Esophagus squamous epithelium (tissue), 5 donors: ENCODE data around the gene RTN4RL2. TPM values are rescaled to one million over a fixed set of nuclear protein-coding genes. Genes with fewer than 3 reads are reported as not detected.

Experiments
- DNase-seq: peaks from one replicate; lab custom pipeline; 2025; lab: John Stamatoyannopoulos, UW
- H3K27ac ChIP-seq, 4 donors: fragments of 200-600 bp; sonication (generic); one replicate each; pipeline ENCODE4 v1.5.1; 2016 to 2019; ENCODE audit warnings: mild to moderate bottlenecking in 1 of 4
- H3K27me3 ChIP-seq, 4 donors: fragments of 200-600 bp; sonication (generic); 1 replicate in 3 of 4; 2 replicates in 1 of 4; pipeline versions ENCODE4 v1.5.1 to v1.6.0; 2017 to 2021; ENCODE audit warnings: antibody characterized with exemption in 1 of 4
- H3K36me3 ChIP-seq, 3 donors: fragments of 200-600 bp; sonication (generic); one replicate each; pipeline ENCODE4 v1.5.1; 2016 to 2019
- H3K4me1 ChIP-seq, 3 donors: fragments of 200-600 bp; sonication (generic); one replicate each; pipeline ENCODE4 v1.5.1; 2017 to 2019
- H3K4me3 ChIP-seq, 4 donors: fragments of 200-600 bp; sonication (generic); 1 replicate in 3 of 4; 2 replicates in 1 of 4; pipeline ENCODE4 v1.5.1; 2016 to 2019; ENCODE audit warnings: mild to moderate bottlenecking in 2 of 4, moderate library complexity in 1 of 4
- H3K9me3 ChIP-seq, 3 donors: fragments of 200-600 bp; sonication (generic); one replicate each; pipeline ENCODE4 v1.5.1; 2016 to 2019
- POLR2A ChIP-seq, 4 donors: fragments of 450-650 bp; IDR thresholded peaks; one replicate each; pipeline ENCODE4 v1.6.1; 2017; ENCODE audit warnings: antibody characterized with exemption in 4 of 4, mild to moderate bottlenecking in 4 of 4, moderate library complexity in 3 of 4
- WGBS, 2 donors: methylation state at CpG; one replicate each; pipeline ENCODE4 v1.1.5; 2018; 5-methylcytosine and 5-hydroxymethylcytosine counted together
- intact Hi-C: fragments of 100-400 bp; cut with DNase I; formaldehyde crosslinking; loops from one replicate; pipeline ENCODE4 v1.15.0; 2022
- total RNA-seq, 4 donors: library from RNA; depleted of rRNA; stranded (reverse); fragments of >200 nt; gene quantifications; one replicate each; pipeline ENCODE4 v1.1.0, GENCODE V29; 2016
- TF ChIP-seq, protein P1 (sequence below), 6 experiments: fragments of 450-650 bp in 4 of 6; fragments of 200-600 bp in 2 of 6; sonication (generic) in 2 of 6; IDR thresholded peaks; one replicate each; pipeline ENCODE4 v1.5.1; 2016 to 2019; ENCODE audit warnings: antibody characterized with exemption in 6 of 6, mild to moderate bottlenecking in 4 of 6, moderate library complexity in 4 of 6
- donor health status: DM: yes; HTN: yes; CAD: no.

Gene RTN4RL2
- total RNA-seq, 4 donors from 2014 or later, result 0.66 to 1.1 (median 0.90) TPM

DNA sequence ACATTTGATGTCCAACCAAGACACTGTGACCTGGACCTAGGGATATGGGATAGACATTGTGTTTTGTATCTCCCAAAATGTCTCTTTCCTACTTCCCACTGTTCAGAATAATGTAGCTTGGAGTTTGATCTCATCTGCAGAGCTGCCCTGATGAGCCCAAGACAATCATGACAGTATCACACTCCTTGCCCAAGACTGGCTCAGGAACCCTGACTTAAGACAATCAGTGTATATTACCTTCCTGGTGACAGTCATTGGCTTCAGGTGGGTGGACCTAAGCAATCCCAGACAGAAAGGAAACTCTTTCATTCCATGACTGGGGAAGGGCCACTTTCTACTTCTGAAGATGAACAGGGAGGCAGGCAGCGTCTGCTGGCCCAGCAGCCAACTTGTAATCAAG is 14.3 kb upstream of the RTN4RL2 start:
- intact Hi-C loops, result no loop called here
- Histone ChIP-seq H3K27me3 (no peaks in the 10 kb centered on the region), H3K4me3 (no peak overlapping the region), H3K36me3 (no peaks in the 10 kb centered on the region), H3K4me1 (no peaks in the 10 kb centered on the region), H3K27ac (no peak overlapping the region), H3K9me3 (no peaks in the 10 kb centered on the region)
- no peak for DNase-seq
- TF ChIP-seq POLR2A (IDR thresholded peaks at IDR 0.05), result no peak
- TF ChIP-seq, protein P1, sequence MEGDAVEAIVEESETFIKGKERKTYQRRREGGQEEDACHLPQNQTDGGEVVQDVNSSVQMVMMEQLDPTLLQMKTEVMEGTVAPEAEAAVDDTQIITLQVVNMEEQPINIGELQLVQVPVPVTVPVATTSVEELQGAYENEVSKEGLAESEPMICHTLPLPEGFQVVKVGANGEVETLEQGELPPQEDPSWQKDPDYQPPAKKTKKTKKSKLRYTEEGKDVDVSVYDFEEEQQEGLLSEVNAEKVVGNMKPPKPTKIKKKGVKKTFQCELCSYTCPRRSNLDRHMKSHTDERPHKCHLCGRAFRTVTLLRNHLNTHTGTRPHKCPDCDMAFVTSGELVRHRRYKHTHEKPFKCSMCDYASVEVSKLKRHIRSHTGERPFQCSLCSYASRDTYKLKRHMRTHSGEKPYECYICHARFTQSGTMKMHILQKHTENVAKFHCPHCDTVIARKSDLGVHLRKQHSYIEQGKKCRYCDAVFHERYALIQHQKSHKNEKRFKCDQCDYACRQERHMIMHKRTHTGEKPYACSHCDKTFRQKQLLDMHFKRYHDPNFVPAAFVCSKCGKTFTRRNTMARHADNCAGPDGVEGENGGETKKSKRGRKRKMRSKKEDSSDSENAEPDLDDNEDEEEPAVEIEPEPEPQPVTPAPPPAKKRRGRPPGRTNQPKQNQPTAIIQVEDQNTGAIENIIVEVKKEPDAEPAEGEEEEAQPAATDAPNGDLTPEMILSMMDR (IDR thresholded peaks at IDR 0.05), result no peak
- WGBS, 2 donors, result 100% methylated on average over 1 of the region's 1 CpG; no CpG with 5 or more reads in 1 of the 2 donors

DNA sequence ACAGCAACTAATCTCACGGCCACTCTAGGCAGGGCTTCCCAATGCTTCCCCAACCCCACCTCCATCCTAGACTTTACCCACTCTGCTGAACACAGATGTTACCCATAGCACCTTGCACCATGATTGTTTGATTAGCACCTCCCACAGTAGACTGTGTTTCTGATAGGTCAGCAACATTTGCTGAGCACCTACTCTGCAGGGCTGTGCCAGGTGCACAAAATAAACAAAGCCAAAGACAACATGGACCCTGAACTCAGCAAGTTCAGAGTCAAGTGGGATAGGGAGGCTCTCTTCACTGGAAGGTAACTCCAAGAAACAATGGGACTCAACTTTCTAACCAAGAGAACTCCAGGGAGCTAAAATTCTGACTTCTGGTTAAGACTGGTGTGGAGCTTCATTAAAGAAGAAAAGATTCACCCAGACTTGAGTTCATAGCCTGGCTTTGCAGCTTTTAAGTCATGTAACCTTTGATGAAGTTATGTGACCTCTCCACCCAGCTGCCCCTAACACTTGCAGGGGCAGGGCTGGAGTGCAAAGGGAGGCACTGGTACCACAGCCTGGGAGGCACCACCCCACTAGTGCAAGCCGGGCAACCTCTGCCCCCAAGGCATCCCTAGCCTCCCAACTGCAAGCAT is 6.7 kb upstream of the RTN4RL2 start:
- DNase-seq, result no peak
- Histone ChIP-seq H3K4me1 (peaks cover 18 to 19% (median 18%) of the 10 kb centered on the region in 3 donors), H3K27me3 (peaks cover 0 to 20% (median 0%) of the 10 kb centered on the region in 4 donors), H3K27ac (no peak overlapping the region), H3K4me3 (no peak overlapping the region), H3K36me3 (no peaks in the 10 kb centered on the region), H3K9me3 (no peaks in the 10 kb centered on the region)
- intact Hi-C loops, result no loop called here
- 52 to 82% methylated on average over 2 of the region's 2 CpGs for WGBS, 2 donors
- TF ChIP-seq, protein P1 (IDR thresholded peaks at IDR 0.05), result no peak
- TF ChIP-seq POLR2A (IDR thresholded peaks at IDR 0.05), result no peak

DNA sequence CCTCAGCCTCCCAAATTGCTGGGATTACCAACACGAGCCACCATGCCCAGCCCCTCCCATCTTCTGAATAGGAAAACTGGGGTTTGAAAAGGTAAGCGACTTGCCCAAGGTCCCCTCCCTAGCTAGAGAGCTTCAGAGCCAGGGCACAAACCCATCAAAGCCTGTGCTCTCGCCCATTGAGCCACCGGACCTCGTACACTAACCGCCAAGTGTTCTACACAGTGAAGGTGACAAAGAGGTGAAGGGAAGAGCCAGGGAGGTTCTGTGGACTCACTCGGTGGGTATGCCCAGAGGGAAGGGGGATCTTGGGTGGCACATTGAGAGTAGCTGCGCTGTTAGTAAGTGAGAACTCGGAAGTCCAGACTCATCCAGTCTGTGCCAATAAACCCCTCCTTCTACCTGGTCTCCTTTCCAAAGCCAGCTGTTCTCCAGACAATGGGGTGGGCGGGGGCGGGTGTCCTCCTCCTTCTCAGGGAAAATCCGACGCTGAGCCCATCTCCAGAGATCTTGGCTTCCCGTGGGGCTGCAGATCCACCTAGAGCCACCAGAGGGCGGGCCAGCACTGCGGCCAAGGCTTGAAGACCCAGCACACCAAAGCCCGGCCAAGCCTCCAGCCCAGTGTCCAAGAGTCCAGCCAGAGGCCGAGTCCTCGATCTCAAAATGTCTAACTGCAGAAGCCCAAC is 3.2 kb upstream of the RTN4RL2 start:
- intact Hi-C loops, result loop anchor here (5.0 kb wide), 1 partner anchor 65 kb away; no protein-coding TSS in a partner anchor
- TF ChIP-seq, protein P1 (IDR thresholded peaks at IDR 0.05), result peak; percentile 93 to 99 (median 98)
- no peak for TF ChIP-seq POLR2A (IDR thresholded peaks at IDR 0.05)
- peak; percentile 24 for DNase-seq
- H3K4me3 ChIP-seq, result peak overlapping the region in 1 of 4 donors; percentile 72
- no peaks in the 10 kb centered on the region for H3K9me3 ChIP-seq
- peaks cover 37 to 46% (median 40%) of the 10 kb centered on the region in 3 donors for H3K4me1 ChIP-seq
- 6 to 7% methylated on average over 12 to 15 of the region's 19 CpGs for WGBS, 2 donors
- peaks cover 0 to 55% (median 3%) of the 10 kb centered on the region in 4 donors for H3K27me3 ChIP-seq
- no peak overlapping the region for H3K27ac ChIP-seq
- H3K36me3 ChIP-seq, result no peaks in the 10 kb centered on the region

DNA sequence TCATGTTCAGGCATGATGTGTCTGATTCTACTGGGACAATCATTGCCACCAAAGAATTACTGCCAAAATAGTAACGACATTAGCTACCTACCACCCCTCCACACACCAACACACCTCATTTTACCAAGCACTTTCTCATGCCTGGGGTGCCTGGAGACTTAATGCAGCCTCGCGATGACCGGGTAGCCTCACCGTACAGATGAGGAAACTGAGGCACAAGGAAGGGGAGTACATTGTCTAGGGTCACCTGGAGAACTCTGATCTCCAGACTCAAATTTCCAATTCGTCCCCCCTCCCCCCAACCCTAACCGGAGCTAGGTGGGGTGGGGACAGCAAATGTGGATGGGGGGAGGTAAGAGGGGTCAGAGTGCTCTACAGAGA is 2.7 kb upstream of the RTN4RL2 start:
- H3K27me3 ChIP-seq, result peaks cover 0 to 60% (median 3%) of the 10 kb centered on the region in 4 donors
- WGBS, 2 donors, result 0 to 5% methylated on average over 2 to 6 of the region's 7 CpGs
- no peak overlapping the region for H3K27ac ChIP-seq
- TF ChIP-seq, protein P1 (IDR thresholded peaks at IDR 0.05), result no peak
- no peak for TF ChIP-seq POLR2A (IDR thresholded peaks at IDR 0.05)
- H3K4me1 ChIP-seq, result peaks cover 37 to 46% (median 40%) of the 10 kb centered on the region in 3 donors
- H3K4me3 ChIP-seq, result peak overlapping the region in 1 of 4 donors; percentile 72
- H3K36me3 ChIP-seq, result no peaks in the 10 kb centered on the region
- no peaks in the 10 kb centered on the region for H3K9me3 ChIP-seq
- intact Hi-C loops, result loop anchor here (5.0 kb wide), 1 partner anchor 65 kb away; no protein-coding TSS in a partner anchor
- no peak for DNase-seq

DNA sequence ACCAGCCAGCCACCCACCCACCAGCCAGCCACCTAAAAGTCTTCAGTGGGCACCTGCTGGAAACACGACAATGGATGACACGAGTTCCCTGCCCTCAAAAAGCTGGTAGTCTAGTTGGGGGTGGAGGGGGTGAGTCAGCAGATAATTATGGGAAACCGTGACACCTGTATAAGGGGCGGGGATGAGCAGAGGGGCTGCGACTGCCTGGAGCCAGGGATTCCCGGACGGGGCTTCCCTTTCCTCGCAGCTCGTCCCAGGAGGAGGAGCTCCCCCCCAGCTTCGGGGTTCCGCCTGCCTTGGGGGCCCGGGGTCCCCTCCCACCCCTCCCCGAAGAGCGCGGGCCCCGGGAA is 2.3 kb upstream of the RTN4RL2 start:
- H3K36me3 ChIP-seq, result no peaks in the 10 kb centered on the region
- TF ChIP-seq, protein P1 (IDR thresholded peaks at IDR 0.05), result no peak
- no peak for TF ChIP-seq POLR2A (IDR thresholded peaks at IDR 0.05)
- peak overlapping the region; percentile 6 to 72 (median 44) for H3K4me3 ChIP-seq
- no peak for DNase-seq
- 5 to 6% methylated on average over 4 to 14 of the region's 16 CpGs for WGBS, 2 donors
- peaks cover 37 to 46% (median 40%) of the 10 kb centered on the region in 3 donors for H3K4me1 ChIP-seq
- no peaks in the 10 kb centered on the region for H3K9me3 ChIP-seq
- peaks cover 0 to 63% (median 3%) of the 10 kb centered on the region in 4 donors for H3K27me3 ChIP-seq
- intact Hi-C loops, result loop anchor here (5.0 kb wide), 1 partner anchor 64 kb away; no protein-coding TSS in a partner anchor
- peak overlapping the region in 2 of 4 donors; percentile 5 to 6 for H3K27ac ChIP-seq
